Memory B cell (primary cell): ENCODE measurements around the gene MFSD12.

Source experiments
- ATAC-seq: fragments of 150-1000 bp; cut with Tn5 transposase; 2 replicates; pipeline ENCODE4 v1.10.0; 2021; ENCODE audit warnings: low read depth, mild to moderate bottlenecking, moderate library complexity
- DNase-seq, 2 donors: peaks; one replicate each; pipeline ENCODE4 v3.0.0; 2022; ENCODE audit warnings: low spot score in 2 of 2
- H3K27ac Mint-ChIP-seq: one replicate; pipeline ENCODE4 v1.8.0; 2022; ENCODE audit warnings: mild to moderate bottlenecking, moderate library complexity, mixed read lengths
- H3K27me3 Mint-ChIP-seq: one replicate; pipeline ENCODE4 v1.8.0; 2022; ENCODE audit warnings: mixed read lengths
- H3K36me3 Mint-ChIP-seq: one replicate; pipeline ENCODE4 v1.8.0; 2022; ENCODE audit warnings: mild to moderate bottlenecking, mixed read lengths
- H3K4me1 Mint-ChIP-seq: one replicate; pipeline ENCODE4 v1.8.0; 2022; ENCODE audit warnings: mixed read lengths
- H3K4me3 Mint-ChIP-seq: one replicate; pipeline ENCODE4 v1.8.0; 2022; ENCODE audit warnings: mild to moderate bottlenecking, moderate library complexity, mixed read lengths
- H3K9me3 Mint-ChIP-seq: one replicate; pipeline ENCODE4 v1.8.0; 2022; ENCODE audit warnings: mixed read lengths

Gene MFSD12

GRCh38 chr19:3555653-3556422 is 1.5 kb downstream of the MFSD12 start:
- peak overlapping the region; percentile 80 for H3K27ac Mint-ChIP-seq
- no peak for ATAC-seq
- no peaks in the 10 kb centered on the region for H3K9me3 Mint-ChIP-seq
- H3K4me3 Mint-ChIP-seq, result peak overlapping the region; percentile 85
- peaks cover 37% of the 10 kb centered on the region for H3K4me1 Mint-ChIP-seq
- peaks cover 1% of the 10 kb centered on the region for H3K36me3 Mint-ChIP-seq
- DNase-seq, result no peak
- no peaks in the 10 kb centered on the region for H3K27me3 Mint-ChIP-seq

GRCh38 chr19:3554254-3555083 is 2.9 kb downstream of the MFSD12 start:
- no peaks in the 10 kb centered on the region for H3K27me3 Mint-ChIP-seq
- H3K9me3 Mint-ChIP-seq, result no peaks in the 10 kb centered on the region
- H3K36me3 Mint-ChIP-seq, result peaks cover 1% of the 10 kb centered on the region
- ATAC-seq (no peak), DNase-seq (no peak)
- H3K4me1 Mint-ChIP-seq, result peaks cover 34% of the 10 kb centered on the region
- H3K27ac Mint-ChIP-seq, result peak overlapping the region; percentile 84
- peak overlapping the region; percentile 85 for H3K4me3 Mint-ChIP-seq

- ATAC-seq, result no peak
- H3K27ac Mint-ChIP-seq, result no peak overlapping the region
- H3K4me3 Mint-ChIP-seq, result no peak overlapping the region
Measured at GRCh38 chr19:3551792-3552095, 5.6 kb downstream of the MFSD12 start.

GRCh38 chr19:3550947-3551791 is 6.2 kb downstream of the MFSD12 start:
- peaks cover 27% of the 10 kb centered on the region for H3K4me1 Mint-ChIP-seq
- H3K36me3 Mint-ChIP-seq, result peaks cover 5% of the 10 kb centered on the region
- H3K9me3 Mint-ChIP-seq, result no peaks in the 10 kb centered on the region
- DNase-seq (no peak), ATAC-seq (no peak)
- H3K27me3 Mint-ChIP-seq, result no peaks in the 10 kb centered on the region
- peak overlapping the region; percentile 5 for H3K4me3 Mint-ChIP-seq
- H3K27ac Mint-ChIP-seq, result no peak overlapping the region

More at GRCh38 chr19:3551792-3552095, 5.6 kb downstream of the MFSD12 start:
- peaks cover 5% of the 10 kb centered on the region for H3K36me3 Mint-ChIP-seq
- no peak for DNase-seq
- peaks cover 33% of the 10 kb centered on the region for H3K4me1 Mint-ChIP-seq
- H3K9me3 Mint-ChIP-seq, result no peaks in the 10 kb centered on the region
- no peaks in the 10 kb centered on the region for H3K27me3 Mint-ChIP-seq

- H3K4me3 Mint-ChIP-seq, result no peak overlapping the region
- H3K27ac Mint-ChIP-seq, result no peak overlapping the region
- peaks cover 9% of the 10 kb centered on the region for H3K36me3 Mint-ChIP-seq
- DNase-seq, result no peak
- H3K4me1 Mint-ChIP-seq, result peaks cover 26% of the 10 kb centered on the region
- no peaks in the 10 kb centered on the region for H3K27me3 Mint-ChIP-seq
- no peaks in the 10 kb centered on the region for H3K9me3 Mint-ChIP-seq
- no peak for ATAC-seq
Measured at GRCh38 chr19:3549816-3550215, 7.6 kb downstream of the MFSD12 start.

GRCh38 chr19:3548606-3549005 is 8.8 kb downstream of the MFSD12 start:
- Mint-ChIP-seq H3K27ac (no peak overlapping the region), H3K4me3 (no peak overlapping the region), H3K36me3 (peaks cover 9% of the 10 kb centered on the region), H3K9me3 (no peaks in the 10 kb centered on the region), H3K4me1 (peaks cover 22% of the 10 kb centered on the region), H3K27me3 (no peaks in the 10 kb centered on the region)
- no peak for DNase-seq
- ATAC-seq, result no peak

GRCh38 chr19:3547767-3548282 is 9.6 kb downstream of the MFSD12 start:
- H3K36me3 Mint-ChIP-seq, result peaks cover 9% of the 10 kb centered on the region
- peaks cover 18% of the 10 kb centered on the region for H3K4me1 Mint-ChIP-seq
- no peak for DNase-seq

GRCh38 chr19:3547301-3547731 is 10.1 kb downstream of the MFSD12 start:
- no peak for DNase-seq
- ATAC-seq, result peak; percentile 14
- Mint-ChIP-seq H3K4me1 (peaks cover 14% of the 10 kb centered on the region), H3K27ac (no peak overlapping the region), H3K27me3 (no peaks in the 10 kb centered on the region), H3K9me3 (no peaks in the 10 kb centered on the region), H3K36me3 (peaks cover 9% of the 10 kb centered on the region), H3K4me3 (no peak overlapping the region)

More at GRCh38 chr19:3547767-3548282, 9.6 kb downstream of the MFSD12 start:
- Mint-ChIP-seq H3K27me3 (no peaks in the 10 kb centered on the region), H3K27ac (no peak overlapping the region), H3K9me3 (no peaks in the 10 kb centered on the region), H3K4me3 (no peak overlapping the region)
- no peak for ATAC-seq

- Mint-ChIP-seq H3K4me3 (no peak overlapping the region), H3K4me1 (peaks cover 8% of the 10 kb centered on the region), H3K27ac (no peak overlapping the region), H3K9me3 (no peaks in the 10 kb centered on the region), H3K36me3 (peaks cover 7% of the 10 kb centered on the region), H3K27me3 (no peaks in the 10 kb centered on the region)
- ATAC-seq (no peak), DNase-seq (no peak)
Measured at GRCh38 chr19:3546119-3546518, 11.3 kb downstream of the MFSD12 start.

GRCh38 chr19:3545669-3546034 is 11.7 kb downstream of the MFSD12 start:
- H3K27ac Mint-ChIP-seq, result peak overlapping the region; percentile 71
- ATAC-seq (no peak), DNase-seq (no peak)
- H3K36me3 Mint-ChIP-seq, result peaks cover 7% of the 10 kb centered on the region
- no peak overlapping the region for H3K4me3 Mint-ChIP-seq
- H3K27me3 Mint-ChIP-seq, result no peaks in the 10 kb centered on the region
- peaks cover 8% of the 10 kb centered on the region for H3K4me1 Mint-ChIP-seq
- H3K9me3 Mint-ChIP-seq, result no peaks in the 10 kb centered on the region

GRCh38 chr19:3544742-3545668 is 12.4 kb downstream of the MFSD12 start:
- Mint-ChIP-seq H3K27ac (peak overlapping the region; percentile 71), H3K4me3 (no peak overlapping the region)

GRCh38 chr19:3544058-3544376 is 13.4 kb downstream of the MFSD12 start:
- DNase-seq, result no peak

More at GRCh38 chr19:3544742-3545668, 12.4 kb downstream of the MFSD12 start:
- Mint-ChIP-seq H3K27me3 (no peaks in the 10 kb centered on the region), H3K4me1 (peaks cover 8% of the 10 kb centered on the region), H3K36me3 (peaks cover 7% of the 10 kb centered on the region), H3K9me3 (no peaks in the 10 kb centered on the region)
- peak; percentile 80 to 94 for DNase-seq
- peak; percentile 71 for ATAC-seq

More at GRCh38 chr19:3544058-3544376, 13.4 kb downstream of the MFSD12 start:
- Mint-ChIP-seq H3K4me1 (peaks cover 8% of the 10 kb centered on the region), H3K4me3 (no peak overlapping the region), H3K27ac (no peak overlapping the region), H3K9me3 (no peaks in the 10 kb centered on the region), H3K36me3 (peaks cover 12% of the 10 kb centered on the region), H3K27me3 (no peaks in the 10 kb centered on the region)
- no peak for ATAC-seq
